BJ (cell line): ENCODE data around the gene ARHGAP24. TPM values are rescaled to one million over a fixed set of nuclear protein-coding genes. Genes with fewer than 3 reads are reported as not detected.

Experiments
- CTCF ChIA-PET: fragments of 350-600 bp; formaldehyde crosslinking; extraction: SDS; loops from one replicate; lab custom pipeline; 2021; ENCODE audit warnings: antibody characterized with exemption, inconsistent platforms; lab: Yijun Ruan, JAX
- POLR2A ChIA-PET: fragments of 300-600 bp; sonication (Branson Sonifier 250); formaldehyde crosslinking; extraction: SDS; loops from one replicate; lab custom pipeline; 2021; ENCODE audit warnings: antibody characterized with exemption; lab: Charles Lee
- DNase-seq: peaks from one replicate; pipeline ENCODE4 v3.0.0-alpha.2; 2011; ENCODE audit warnings: low read depth
- H3K27me3 ChIP-seq: 2 replicates; pipeline ENCODE4 v1.6.0; 2011; ENCODE audit warnings: low read length; ENCODE audit not compliant: control insufficient read depth, insufficient read depth
- H3K36me3 ChIP-seq: 2 replicates; pipeline ENCODE4 v1.5.1; 2011; ENCODE audit warnings: low read length; ENCODE audit not compliant: control insufficient read depth, insufficient read depth
- H3K4me3 ChIP-seq: 2 replicates; pipeline ENCODE4 v1.5.1; 2011; ENCODE audit warnings: low read depth, mild to moderate bottlenecking, control low read depth, low read length
- polyA plus RNA-seq: library from polyadenylated mRNA; depleted of rRNA; stranded (reverse); fragments of >200 nt; gene quantifications from 2 replicates; pipeline ENCODE4 v1.2.3, GENCODE V29; 2011
- TF ChIP-seq, protein P1 (sequence below): IDR thresholded peaks from 2 replicates; pipeline ENCODE4 v1.5.1; 2011; ENCODE audit warnings: low read depth, mild to moderate bottlenecking, control low read depth, inconsistent platforms, low read length, moderate library complexity; ENCODE audit not compliant: insufficient read depth

Gene ARHGAP24
- polyA plus RNA-seq, 1 experiment, result 17.7 TPM

DNA sequence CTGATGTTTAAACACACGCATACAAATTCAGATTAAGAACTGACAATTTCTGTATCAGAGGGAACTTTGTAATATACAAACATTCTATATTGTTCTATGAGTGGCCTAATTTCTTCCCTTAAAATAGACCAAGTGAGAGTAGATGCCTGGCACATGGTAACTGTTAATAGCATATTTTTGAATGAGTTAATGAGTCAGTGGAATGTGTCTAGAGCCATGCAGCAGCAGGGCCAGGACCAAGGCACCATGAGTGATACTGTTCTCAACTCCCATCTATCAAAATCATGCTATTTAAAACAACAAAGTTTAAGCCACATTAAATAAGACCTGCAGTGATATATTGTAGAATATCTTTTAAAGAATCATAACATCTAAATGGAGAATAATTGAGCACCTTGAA lies 98.3 kb downstream of the ARHGAP24 start:
- TF ChIP-seq, protein P1, sequence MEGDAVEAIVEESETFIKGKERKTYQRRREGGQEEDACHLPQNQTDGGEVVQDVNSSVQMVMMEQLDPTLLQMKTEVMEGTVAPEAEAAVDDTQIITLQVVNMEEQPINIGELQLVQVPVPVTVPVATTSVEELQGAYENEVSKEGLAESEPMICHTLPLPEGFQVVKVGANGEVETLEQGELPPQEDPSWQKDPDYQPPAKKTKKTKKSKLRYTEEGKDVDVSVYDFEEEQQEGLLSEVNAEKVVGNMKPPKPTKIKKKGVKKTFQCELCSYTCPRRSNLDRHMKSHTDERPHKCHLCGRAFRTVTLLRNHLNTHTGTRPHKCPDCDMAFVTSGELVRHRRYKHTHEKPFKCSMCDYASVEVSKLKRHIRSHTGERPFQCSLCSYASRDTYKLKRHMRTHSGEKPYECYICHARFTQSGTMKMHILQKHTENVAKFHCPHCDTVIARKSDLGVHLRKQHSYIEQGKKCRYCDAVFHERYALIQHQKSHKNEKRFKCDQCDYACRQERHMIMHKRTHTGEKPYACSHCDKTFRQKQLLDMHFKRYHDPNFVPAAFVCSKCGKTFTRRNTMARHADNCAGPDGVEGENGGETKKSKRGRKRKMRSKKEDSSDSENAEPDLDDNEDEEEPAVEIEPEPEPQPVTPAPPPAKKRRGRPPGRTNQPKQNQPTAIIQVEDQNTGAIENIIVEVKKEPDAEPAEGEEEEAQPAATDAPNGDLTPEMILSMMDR, result no peak
- POLR2A ChIA-PET, result no interaction called here
- DNase-seq, result no peak
- no peak overlapping the region for H3K4me3 ChIP-seq
- H3K27me3 ChIP-seq, result no peaks in the 10 kb centered on the region
- CTCF ChIA-PET, result no interaction called here
- no peaks in the 10 kb centered on the region for H3K36me3 ChIP-seq

DNA sequence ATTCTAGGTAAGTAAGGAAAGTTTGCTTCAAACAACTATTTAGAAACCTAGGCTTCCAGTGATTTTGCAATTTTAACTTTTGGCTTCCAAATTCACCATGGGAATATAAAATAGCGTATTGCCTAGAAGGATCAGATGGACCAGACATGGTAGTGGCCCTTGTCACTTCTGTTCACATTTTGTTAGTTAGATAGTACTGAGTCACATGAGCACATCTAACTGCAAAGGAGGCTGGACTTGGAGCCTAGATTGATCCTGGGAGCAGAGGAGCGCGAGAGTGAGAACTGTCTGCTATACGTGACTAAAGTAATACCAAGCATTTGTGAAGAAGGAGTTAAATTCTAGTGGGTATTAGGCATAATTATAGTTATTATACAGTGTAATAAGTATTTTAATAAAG lies 102.4 kb downstream of the ARHGAP24 start:
- Histone ChIP-seq H3K27me3 (no peaks in the 10 kb centered on the region), H3K36me3 (no peaks in the 10 kb centered on the region), H3K4me3 (no peak overlapping the region)
- ChIA-PET CTCF (no interaction called here), POLR2A (no interaction called here)
- TF ChIP-seq, protein P1, result no peak
- DNase-seq, result no peak

DNA sequence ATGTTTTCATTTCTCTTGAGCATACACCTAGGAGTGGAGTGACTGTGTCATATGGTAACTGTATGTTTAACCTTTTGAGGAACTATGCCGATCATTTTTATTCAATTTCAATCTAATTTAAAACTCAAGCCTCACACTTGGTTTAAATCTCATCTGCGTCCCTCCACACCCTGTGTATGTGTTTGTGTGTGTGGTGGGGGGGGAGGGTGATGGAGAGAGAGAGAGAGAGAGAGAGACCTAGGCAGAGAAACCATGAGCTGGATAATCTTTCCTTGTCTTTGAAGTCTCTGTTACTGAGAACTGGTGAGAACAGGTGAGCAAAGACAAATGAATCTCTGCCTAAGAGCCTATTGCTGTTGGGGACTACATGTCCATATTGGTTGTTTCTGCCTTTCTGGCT lies 105.0 kb downstream of the ARHGAP24 start:
- ChIA-PET POLR2A (no interaction called here), CTCF (no interaction called here)
- H3K4me3 ChIP-seq, result no peak overlapping the region
- no peak for DNase-seq
- no peaks in the 10 kb centered on the region for H3K27me3 ChIP-seq
- H3K36me3 ChIP-seq, result no peaks in the 10 kb centered on the region
- TF ChIP-seq, protein P1, result no peak

DNA sequence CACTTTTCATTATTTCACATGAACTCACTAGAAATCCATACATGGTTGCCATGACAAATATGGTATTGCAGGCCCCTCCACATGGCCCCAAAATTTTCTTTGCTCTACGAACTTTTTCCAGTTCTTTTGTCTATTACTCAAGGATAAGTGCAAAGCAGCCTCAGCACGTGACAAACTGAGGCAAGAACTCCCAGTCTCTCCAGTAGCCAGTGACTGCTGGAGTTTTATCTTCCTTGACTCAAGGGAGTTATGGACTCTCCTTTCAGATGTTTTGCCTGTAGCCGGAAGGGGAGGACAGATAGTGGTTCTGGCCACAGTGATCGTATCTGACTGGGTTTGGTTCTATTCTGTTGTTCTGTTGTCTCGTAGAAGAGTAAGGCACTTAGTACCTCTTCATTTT lies 105.5 kb downstream of the ARHGAP24 start:
- ChIA-PET POLR2A (no interaction called here), CTCF (no interaction called here)
- TF ChIP-seq, protein P1, result no peak
- DNase-seq, result no peak
- H3K27me3 ChIP-seq, result no peaks in the 10 kb centered on the region
- H3K4me3 ChIP-seq, result no peak overlapping the region
- H3K36me3 ChIP-seq, result no peaks in the 10 kb centered on the region

DNA sequence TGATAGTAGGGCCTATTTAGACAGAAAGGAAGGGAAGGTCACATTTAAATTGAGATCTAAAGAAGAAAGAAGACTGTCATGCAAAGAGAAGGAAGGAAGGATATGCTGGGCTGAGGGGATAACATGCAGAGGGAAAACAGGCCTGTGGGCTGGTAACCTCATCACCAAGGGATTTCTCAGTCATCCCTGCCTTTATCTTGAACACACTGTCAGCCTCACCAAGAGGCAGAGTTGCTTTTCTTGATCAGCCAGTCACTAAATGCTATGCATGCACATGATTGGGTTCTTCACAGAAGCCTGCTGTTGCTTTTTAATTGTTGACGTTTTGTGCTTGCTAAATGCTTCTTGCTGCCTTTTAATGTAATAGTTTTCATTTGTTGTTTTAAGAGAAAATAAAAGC lies 113.0 kb downstream of the ARHGAP24 start:
- no peaks in the 10 kb centered on the region for H3K27me3 ChIP-seq
- no peak overlapping the region for H3K4me3 ChIP-seq
- POLR2A ChIA-PET, result no interaction called here
- DNase-seq, result no peak
- CTCF ChIA-PET, result no interaction called here
- no peaks in the 10 kb centered on the region for H3K36me3 ChIP-seq
- TF ChIP-seq, protein P1, result no peak
